Measurements from ENCODE around the gene NAPB. TPM values are rescaled to one million over a fixed set of nuclear protein-coding genes. Genes with fewer than 3 reads are reported as not detected.
A peak's percentile ranks its signal among the peaks of the same experiment; 100 is the strongest.

NAPB gene
- total RNA-seq, 1 donor from 2014 or later: 4.0 TPM

GRCh38 chr20:23344336-23344735, 77.0 kb downstream of the NAPB start:
- ATAC-seq: no peak

- no peak for ATAC-seq
These were observed 77.7 kb downstream of the NAPB start for GRCh38 chr20:23343590-23343989.

GRCh38 chr20:23341073-23341472, 80.2 kb downstream of the NAPB start:
- ATAC-seq: no peak

- peak; percentile 70 for ATAC-seq
These were observed 80.8 kb downstream of the NAPB start for GRCh38 chr20:23340524-23340923.

GRCh38 chr20:23339986-23340385, 81.3 kb downstream of the NAPB start:
- ATAC-seq: no peak

GRCh38 chr20:23337312-23337711, 84.0 kb downstream of the NAPB start:
- ATAC-seq: no peak

GRCh38 chr20:23336476-23336875, 84.8 kb downstream of the NAPB start:
- ATAC-seq: no peak

GRCh38 chr20:23335521-23335920, 85.8 kb downstream of the NAPB start:
- no peak for ATAC-seq

- ATAC-seq: no peak
These were observed 87.2 kb downstream of the NAPB start for GRCh38 chr20:23334111-23334510.

GRCh38 chr20:23332467-23332866, 88.8 kb downstream of the NAPB start:
- ATAC-seq: peak; percentile 62

GRCh38 chr20:23331450-23332350, 89.6 kb downstream of the NAPB start:
- peak; percentile 30 for ATAC-seq

- no peak for ATAC-seq
These were observed 93.5 kb downstream of the NAPB start for GRCh38 chr20:23327617-23328333.

GRCh38 chr20:23326774-23327173, 94.5 kb downstream of the NAPB start:
- no peak for ATAC-seq

- no peak for ATAC-seq
These were observed 96.2 kb downstream of the NAPB start for GRCh38 chr20:23325107-23325506.

Other genes starting within 250 kb of the NAPB start
- 21.4 TPM for gene NXT1, start 70.7 kb downstream of the NAPB start, total RNA-seq
- 3.6 TPM for gene GZF1, start 59.3 kb downstream of the NAPB start, total RNA-seq
- not detected for gene CSTL1, start 18.2 kb upstream of the NAPB start, total RNA-seq
- not detected for gene CST11, start 31.4 kb upstream of the NAPB start, total RNA-seq
- gene CST8, start 69.6 kb upstream of the NAPB start, total RNA-seq: not detected
- not detected for gene CST9L, start 147.0 kb upstream of the NAPB start, total RNA-seq
- gene CST9, start 184.4 kb upstream of the NAPB start, total RNA-seq: not detected
- gene CST3, start 216.5 kb upstream of the NAPB start, total RNA-seq: 292 TPM